ENCODE measurements around the gene GFPT2. TPM values are rescaled to one million over a fixed set of nuclear protein-coding genes. Genes with fewer than 3 reads are reported as not detected.

The GFPT2 gene
- total and polyA plus RNA-seq, 2 of the 8 experiments (the other 6 are each of a cell fraction or from before 2014, with no cell fraction given) = 83.7 to 143 TPM

DNA sequence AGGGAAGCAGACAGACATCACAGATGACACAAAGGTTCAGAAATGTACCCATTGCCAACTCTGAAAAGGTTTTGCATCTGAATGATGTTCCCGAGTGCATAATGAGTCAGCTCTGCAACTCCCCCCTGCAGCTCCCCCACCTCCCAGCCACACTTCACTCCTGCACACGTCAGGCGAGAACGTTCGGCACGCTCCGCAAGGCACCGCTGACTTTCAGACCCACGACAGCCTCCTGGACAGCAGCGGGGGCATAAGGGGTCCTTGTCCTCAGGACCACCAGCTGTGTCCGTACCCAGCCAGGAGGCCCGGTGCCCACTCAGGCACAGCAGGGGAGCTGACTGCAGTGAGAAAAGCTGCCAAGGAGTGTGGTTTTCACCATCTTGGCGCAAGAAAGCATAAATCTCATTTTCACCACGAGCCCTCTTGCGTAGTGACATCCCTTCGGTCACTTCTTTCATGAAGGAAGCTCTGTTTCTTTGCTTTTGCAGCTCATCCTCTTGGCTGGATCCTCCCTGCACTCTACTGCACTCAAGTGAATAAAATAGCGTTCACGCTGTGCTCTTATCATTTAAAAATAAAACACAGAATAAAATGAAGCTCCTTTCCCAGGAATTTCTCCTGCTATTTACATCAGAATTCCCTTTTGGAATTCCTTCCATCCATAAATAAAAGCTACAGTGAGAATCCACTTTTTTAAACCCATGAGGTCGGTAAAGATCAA lies 9.9 kb downstream of the GFPT2 start (continued):
- TF ChIP-seq RNF2 (IDR thresholded peaks at IDR 0.05; ENCODE audit: borderline replicate concordance, low read depth, low read length, missing control alignments, poor library complexity, severe bottlenecking) (no peak), GABPA (IDR thresholded peaks at IDR 0.05; ENCODE audit: borderline replicate concordance, insufficient read depth, low read length) (no peak), ASH2L (IDR thresholded peaks at IDR 0.05; ENCODE audit: low read length) (peak; percentile 94), TAF1 (IDR thresholded peaks at IDR 0.05; ENCODE audit: low read depth, low read length) (0 out of 2 replicates have a peak, but pooled peaks have one; percentile 19), POLR2AphosphoS5 (IDR thresholded peaks at IDR 0.05; ENCODE audit: low read depth, low read length) (peak; percentile 56), HDAC6 (IDR thresholded peaks at IDR 0.05; ENCODE audit: low read depth, low read length) (no peak), NANOG (IDR thresholded peaks at IDR 0.05; ENCODE audit: insufficient read depth, low read depth, low read length, poor library complexity, severe bottlenecking) (peak; percentile 6), SIRT6 (IDR thresholded peaks at IDR 0.05; ENCODE audit: low read length) (no peak), CHD1 (IDR thresholded peaks at IDR 0.05; ENCODE audit: low read depth, low read length) (no peak), PHF8 (conservative IDR thresholded peaks at IDR 0.05; ENCODE audit: low read depth, low read length) (no peak), EP300 (IDR thresholded peaks at IDR 0.05; ENCODE audit: borderline replicate concordance in 1 of 2, low read depth in 2 of 2, low read length in 2 of 2) (no peak), FOSL1 (IDR thresholded peaks at IDR 0.05; ENCODE audit: insufficient read depth, low read depth, low read length) (no peak), SP2 (IDR thresholded peaks at IDR 0.05; ENCODE audit: low read length) (no peak), JUND (IDR thresholded peaks at IDR 0.05; ENCODE audit: low read length) (no peak; the same call in 1 of the 2 replicates), BRCA1 (IDR thresholded peaks at IDR 0.05; ENCODE audit: low read depth, low read length) (no peak), CREB1 (IDR thresholded peaks at IDR 0.05) (no peak; the same call in 1 of the 2 replicates), RFX5 (IDR thresholded peaks at IDR 0.05; ENCODE audit: borderline replicate concordance, low read depth, low read length) (no peak), SP1 (IDR thresholded peaks at IDR 0.05; ENCODE audit: low read depth, low read length) (0 out of 2 replicates have a peak, but pooled peaks have one; percentile 61), SIX5 (IDR thresholded peaks at IDR 0.05; ENCODE audit: low read depth, low read length) (no peak), GTF2F1 (IDR thresholded peaks at IDR 0.05; ENCODE audit: borderline replicate concordance, low read depth, low read length) (no peak), TCF12 (IDR thresholded peaks at IDR 0.05; ENCODE audit: low read depth, low read length) (0 out of 2 replicates have a peak, but pooled peaks have one; percentile 35)

Data from H1 (cell line).